Left colon (tissue), 2 donors: Measurements from ENCODE around the gene CCDC88A. TPM values are rescaled to one million over a fixed set of nuclear protein-coding genes. Genes with fewer than 3 reads are reported as not detected.
A peak's percentile ranks its signal among the peaks of the same experiment; 100 is the strongest.

Experiments used
- ATAC-seq: fragments of 200-7000 bp; cut with Tn5 transposase; one replicate; pipeline ENCODE4 v1.9.1; 2020; ENCODE audit warnings: mild to moderate bottlenecking, moderate library complexity
- DNase-seq, 2 donors: peaks; one replicate each; pipeline ENCODE4 v3.0.0-alpha.2; 2020
- intact Hi-C, 2 donors: fragments of 100-400 bp; cut with DNase I in 1 of 2; cut with micrococcal nuclease in 1 of 2; formaldehyde crosslinking; loops; one replicate each; pipeline versions ENCODE4 v1.11.2 to v1.14.0; 2022; cut with DNase I, micrococcal nuclease
- total RNA-seq, 2 donors: library from RNA; stranded (reverse); fragmentation: NEBNext Ultra II Directional; extraction: Animal tissue kit (Norgen Biotek cat#: 25700); gene quantifications; one replicate each; pipeline ENCODE4 v1.2.1, GENCODE V29; 2021
- donor health status: DM: no; HTN: no; CAD: no.
- donor health status: DM: yes; HTN: yes; CAD: no.

CCDC88A gene
- total RNA-seq, 2 donors from 2014 or later, result 5.5 to 13.4 TPM

- ATAC-seq, result no peak
- no peak for DNase-seq
- intact Hi-C loops, result no loop called here
Measured at GRCh38 chr2:55430211-55430975, 10.7 kb upstream of the CCDC88A start.

- DNase-seq (no peak), ATAC-seq (no peak)
- intact Hi-C loops, result no loop called here
Measured at GRCh38 chr2:55428258-55428657, 8.6 kb upstream of the CCDC88A start.

DNA sequence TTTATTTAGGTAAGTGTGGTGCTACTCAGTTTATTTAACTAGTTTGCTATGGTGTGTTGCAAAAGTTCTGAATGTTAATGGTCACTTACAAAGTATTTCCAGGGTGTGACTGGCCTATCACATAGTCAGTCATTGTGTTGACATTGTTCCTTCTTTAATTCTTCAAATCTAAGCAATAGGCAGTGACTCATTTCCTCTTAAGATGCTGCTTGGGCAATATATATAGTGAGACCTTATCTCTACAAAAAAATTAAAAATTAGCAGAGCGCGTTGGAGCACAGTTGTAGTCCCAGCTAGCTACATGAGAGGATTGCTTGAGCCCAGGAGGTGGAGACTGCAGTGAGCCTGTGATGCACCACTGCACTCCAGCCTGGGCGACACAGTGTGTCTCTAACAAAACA, 5.8 kb upstream of the CCDC88A start:
- ATAC-seq (peak; percentile 32), DNase-seq (no peak)
- intact Hi-C loops, result no loop called here

DNA sequence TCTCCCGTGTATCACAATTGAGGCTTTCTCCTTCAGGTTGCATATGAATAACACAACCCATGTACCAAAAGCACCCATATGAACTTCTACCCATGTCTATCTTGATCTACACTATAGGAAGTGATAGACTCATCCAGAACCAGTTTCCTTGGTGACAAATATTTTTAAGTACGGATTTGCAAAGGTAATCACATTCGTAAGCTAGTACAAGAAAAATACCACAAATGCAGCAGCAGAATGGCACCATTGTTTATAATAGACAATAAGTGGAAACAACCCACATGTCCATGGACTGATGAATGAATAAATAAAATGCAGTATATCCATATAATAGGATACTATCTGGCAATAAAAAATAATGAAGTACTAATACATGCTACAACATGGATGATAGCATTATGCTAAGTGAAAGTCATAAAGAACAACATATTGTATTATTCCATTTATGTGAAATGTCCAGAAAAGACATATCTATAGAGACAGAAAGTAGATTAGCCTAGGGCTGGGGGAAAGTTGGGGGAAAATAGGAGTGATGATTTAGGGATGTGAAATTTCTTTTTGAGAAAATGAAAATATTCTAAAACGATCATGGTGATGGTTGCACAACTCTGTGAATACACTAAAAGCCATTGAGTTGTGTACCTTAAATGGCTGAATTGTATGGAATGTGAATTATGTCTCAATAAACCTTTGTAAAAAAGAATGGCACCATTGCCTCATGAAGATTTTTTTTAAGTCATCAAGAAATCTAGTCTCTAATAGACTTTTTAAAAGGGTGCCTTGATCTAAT, 3.4 kb upstream of the CCDC88A start:
- ATAC-seq, result no peak
- DNase-seq, result no peak
- intact Hi-C loops, result no loop called here

DNA sequence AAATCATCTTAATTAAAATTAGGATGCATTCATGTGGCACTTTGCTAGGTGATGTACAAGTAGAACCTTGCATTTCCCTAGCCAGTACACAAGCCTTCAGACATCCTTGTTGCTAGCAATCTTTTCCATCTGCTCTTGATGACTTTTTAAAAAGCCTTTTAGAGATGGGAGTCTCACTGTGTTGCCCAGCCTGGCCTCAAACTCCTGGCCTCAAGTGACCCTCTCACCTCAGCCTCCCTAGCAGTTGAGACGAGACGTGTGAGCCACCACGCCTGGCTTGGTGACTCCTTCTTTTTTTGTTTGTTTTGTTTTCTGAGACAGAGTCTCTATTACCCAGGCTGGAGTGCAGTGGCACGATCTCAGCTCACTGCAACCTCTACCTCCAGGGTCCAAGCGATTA, 1.7 kb upstream of the CCDC88A start:
- intact Hi-C loops, result no loop called here
- DNase-seq (no peak), ATAC-seq (no peak)

GRCh38 chr2:55420871-55421270, 1.2 kb upstream of the CCDC88A start:
- DNase-seq, result no peak
- intact Hi-C loops, result no loop called here
- ATAC-seq, result no peak

DNA sequence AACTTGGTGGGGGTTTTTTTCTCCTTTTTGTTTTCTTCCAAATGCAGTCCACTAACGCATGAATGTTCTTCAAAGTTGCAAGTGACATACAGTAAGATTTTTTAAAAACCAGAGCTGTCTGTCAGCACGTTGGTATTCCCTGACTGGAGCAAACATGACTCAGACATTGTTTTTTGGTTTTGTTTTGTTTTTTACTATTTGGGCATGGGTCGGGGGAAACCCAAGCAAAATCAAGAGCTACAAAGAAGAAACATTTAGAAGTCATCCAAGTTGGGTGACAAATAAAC, 726 bp upstream of the CCDC88A start:
- intact Hi-C loops, result no loop called here

DNA sequence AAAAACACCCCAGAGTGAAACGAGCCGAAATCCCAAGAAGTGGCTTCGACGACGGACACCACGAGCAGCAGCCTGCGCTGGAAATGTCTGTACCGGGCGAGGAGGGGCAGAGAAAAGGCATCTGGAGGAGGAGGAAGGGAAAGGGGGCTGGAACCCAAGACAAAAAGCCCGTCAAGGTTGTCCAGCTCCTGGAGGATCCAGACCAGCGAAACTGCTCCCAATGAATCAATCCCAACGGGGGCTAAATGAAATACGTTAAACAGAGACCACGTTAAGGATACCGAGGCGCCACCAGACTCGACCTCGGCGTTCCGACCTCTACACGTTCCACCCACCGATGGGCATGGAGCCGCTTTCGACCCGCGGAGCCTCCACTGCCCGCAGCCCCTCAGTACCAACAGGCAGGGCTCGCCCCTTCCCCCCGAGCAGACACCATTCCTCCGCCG, 400 bp downstream of the CCDC88A start:
- intact Hi-C loops, result no loop called here
- peak; percentile 18 for ATAC-seq
- DNase-seq, result peak in 1 of 2 donors; percentile 29

More for the DNA sequence above, 726 bp upstream of the CCDC88A start:
- ATAC-seq, result no peak
- no peak for DNase-seq

- intact Hi-C loops, result no loop called here
- DNase-seq (no peak), ATAC-seq (no peak)
Measured at GRCh38 chr2:55418512-55419232, 984 bp downstream of the CCDC88A start.

GRCh38 chr2:55418072-55418471, 1.6 kb downstream of the CCDC88A start:
- ATAC-seq (no peak), DNase-seq (no peak)
- intact Hi-C loops, result no loop called here

DNA sequence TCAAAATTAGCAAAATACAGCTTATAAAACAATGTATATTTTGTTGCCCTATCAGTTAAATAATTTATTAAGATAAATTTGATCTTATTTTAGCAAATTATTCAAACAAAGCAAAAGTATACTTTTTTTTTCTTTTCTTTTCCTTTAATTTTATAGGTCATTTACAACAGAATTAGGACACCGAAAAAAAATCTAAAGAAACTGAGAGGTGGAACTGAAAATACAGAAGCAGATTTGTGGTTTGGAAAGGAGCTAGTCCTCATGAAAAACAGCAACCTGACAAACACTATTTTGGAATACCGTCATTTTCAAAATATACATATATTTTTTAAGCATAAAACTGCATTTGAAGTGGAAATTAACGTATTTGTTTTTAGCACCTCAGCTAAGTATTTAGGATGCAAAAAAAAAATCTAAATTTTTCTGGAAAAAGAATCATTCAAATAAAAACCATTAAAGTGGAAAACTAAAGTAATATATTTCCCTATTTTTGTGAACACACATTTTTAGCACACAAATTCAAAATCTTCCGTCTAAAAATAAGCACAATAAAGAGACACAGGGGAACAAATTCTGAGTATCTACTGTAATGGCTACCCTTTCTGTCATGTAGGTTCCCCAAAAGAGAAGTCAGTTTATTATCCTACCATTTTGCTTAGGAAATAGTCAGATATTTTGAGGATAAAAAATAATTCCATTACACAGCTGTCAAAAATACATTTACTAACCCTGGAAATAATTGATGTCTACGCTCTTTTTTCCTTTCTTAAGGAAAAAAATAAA, 2.7 kb downstream of the CCDC88A start:
- ATAC-seq (no peak), DNase-seq (no peak)
- intact Hi-C loops, result no loop called here

DNA sequence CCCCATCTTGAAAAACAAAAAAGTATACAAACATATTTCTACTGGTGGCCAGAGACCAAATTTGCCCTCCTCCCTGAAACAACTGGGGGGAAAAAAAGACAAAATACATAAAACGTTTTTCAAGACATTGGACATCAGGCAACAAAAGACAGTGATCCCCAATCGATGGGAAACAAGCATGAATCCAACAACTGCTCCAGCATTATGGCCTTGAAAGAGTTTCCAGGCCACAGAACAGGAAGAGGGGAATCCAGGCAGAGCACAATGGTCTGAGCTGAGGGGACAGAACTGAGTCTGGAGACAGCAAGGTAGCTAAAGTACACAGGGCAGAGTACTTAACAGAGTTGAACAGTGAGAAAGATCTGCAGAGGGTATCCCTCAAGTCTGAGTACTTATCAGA, 4.4 kb downstream of the CCDC88A start:
- ATAC-seq (no peak), DNase-seq (no peak)
- intact Hi-C loops, result no loop called here

- intact Hi-C loops, result no loop called here
Measured at GRCh38 chr2:55408918-55409868, 10.5 kb downstream of the CCDC88A start.

GRCh38 chr2:55408098-55408882, 11.4 kb downstream of the CCDC88A start:
- intact Hi-C loops, result no loop called here
- DNase-seq (no peak), ATAC-seq (no peak)

More at GRCh38 chr2:55408918-55409868, 10.5 kb downstream of the CCDC88A start:
- ATAC-seq, result no peak
- no peak for DNase-seq

DNA sequence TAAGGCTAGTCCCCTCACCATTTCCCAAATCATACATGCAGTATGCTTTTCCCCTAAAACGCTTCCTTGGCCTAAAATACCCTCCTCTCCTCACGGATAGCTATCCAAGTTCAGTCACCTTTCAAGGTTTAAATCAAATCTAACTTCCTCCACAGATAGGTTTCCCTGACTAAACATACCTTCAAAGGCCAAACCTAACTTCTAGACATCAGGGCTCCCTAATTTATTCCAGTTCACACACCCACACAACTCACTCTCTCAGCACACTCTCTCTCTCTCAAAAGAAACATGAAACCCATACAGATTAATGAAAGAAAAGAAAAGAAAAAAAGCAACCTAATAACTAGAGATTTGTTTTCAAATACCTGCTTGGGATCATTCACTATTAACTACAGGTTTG, 14.5 kb downstream of the CCDC88A start:
- intact Hi-C loops, result no loop called here
- ATAC-seq, result no peak

DNA sequence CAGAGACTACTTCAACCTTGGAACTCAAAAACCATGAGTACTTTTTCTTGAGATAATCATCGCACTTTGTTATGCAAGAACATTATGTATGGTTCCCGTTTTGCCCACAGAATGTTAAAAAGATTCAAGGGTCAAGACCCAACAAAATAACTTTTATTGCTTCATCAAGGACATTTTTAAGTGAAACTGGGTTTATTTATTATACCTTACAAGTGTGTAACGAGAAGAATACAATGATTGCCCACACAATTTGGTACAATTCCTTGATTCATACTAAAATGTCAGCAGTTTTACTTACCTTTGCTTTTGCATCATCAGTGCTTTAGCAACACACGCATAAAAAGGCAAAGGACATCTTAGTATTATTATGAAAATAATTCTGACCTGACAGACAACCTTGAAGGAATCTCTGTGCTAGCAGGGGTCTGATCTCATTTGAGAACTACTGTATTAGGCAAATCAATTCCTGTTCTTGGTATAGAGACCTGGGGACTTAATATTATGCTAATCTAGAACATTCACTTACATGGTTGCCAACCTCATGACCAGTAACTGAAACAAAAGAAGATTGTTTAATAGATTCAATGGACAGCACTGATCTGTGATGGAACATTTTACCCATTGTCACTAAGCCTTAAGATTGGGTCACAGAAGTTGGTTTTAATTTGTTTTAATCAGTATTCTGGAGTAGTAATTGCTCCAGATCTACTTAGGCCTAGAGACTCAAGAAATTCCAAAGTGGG, 16.2 kb downstream of the CCDC88A start:
- intact Hi-C loops, result no loop called here
- DNase-seq, result no peak
- ATAC-seq, result no peak

More for the DNA sequence above, 14.5 kb downstream of the CCDC88A start:
- DNase-seq, result no peak

- no peak for DNase-seq
- no peak for ATAC-seq
- intact Hi-C loops, result no loop called here
Measured at GRCh38 chr2:55401124-55401523, 18.5 kb downstream of the CCDC88A start.
